ES-I3 (cell line): ENCODE results near the gene ANXA6.

Experiments
- H3K36me3 ChIP-seq: 2 replicates; pipeline ENCODE4 v1.6.1; 2013; ENCODE audit warnings: mild to moderate bottlenecking, low read length, control low read depth, moderate library complexity; ENCODE audit not compliant: insufficient read depth
- H3K4me1 ChIP-seq: 2 replicates; pipeline ENCODE4 v1.6.1; 2013; ENCODE audit warnings: mild to moderate bottlenecking, control low read depth, low read length; ENCODE audit not compliant: insufficient read depth
- H3K9ac ChIP-seq: 2 replicates; pipeline ENCODE4 v1.6.1; 2013; ENCODE audit warnings: low read depth, mild to moderate bottlenecking, low read length, moderate library complexity
- H3K9me3 ChIP-seq: 2 replicates; pipeline ENCODE4 v1.6.1; 2013; ENCODE audit warnings: mild to moderate bottlenecking, low read length, moderate library complexity; ENCODE audit not compliant: control insufficient read depth, insufficient read depth

ANXA6 gene

GRCh38 chr5:151171529-151171928 lies 13.9 kb upstream of the ANXA6 start:
- no peaks in the 10 kb centered on the region for H3K9me3 ChIP-seq
- no peak overlapping the region for H3K9ac ChIP-seq
- H3K36me3 ChIP-seq = no peaks in the 10 kb centered on the region
- no peaks in the 10 kb centered on the region; the same call in 1 of the 2 replicates for H3K4me1 ChIP-seq

GRCh38 chr5:151168602-151169344 lies 11.2 kb upstream of the ANXA6 start:
- Histone ChIP-seq H3K9ac (no peak overlapping the region), H3K36me3 (no peaks in the 10 kb centered on the region), H3K9me3 (no peaks in the 10 kb centered on the region), H3K4me1 (no peaks in the 10 kb centered on the region; the same call in 1 of the 2 replicates)

- H3K4me1 ChIP-seq = no peaks in the 10 kb centered on the region; the same call in 1 of the 2 replicates
- no peaks in the 10 kb centered on the region for H3K9me3 ChIP-seq
- H3K9ac ChIP-seq = no peak overlapping the region
- no peaks in the 10 kb centered on the region for H3K36me3 ChIP-seq
Observed at GRCh38 chr5:151167022-151167421, 9.4 kb upstream of the ANXA6 start.

- Histone ChIP-seq H3K36me3 (no peaks in the 10 kb centered on the region), H3K9me3 (no peaks in the 10 kb centered on the region), H3K9ac (no peak overlapping the region), H3K4me1 (no peaks in the 10 kb centered on the region; the same call in 1 of the 2 replicates)
Observed at GRCh38 chr5:151164687-151165392, 7.3 kb upstream of the ANXA6 start.

- Histone ChIP-seq H3K4me1 (peaks cover 5% of the 10 kb centered on the region; the same call in 1 of the 2 replicates), H3K36me3 (no peaks in the 10 kb centered on the region), H3K9ac (no peak overlapping the region), H3K9me3 (no peaks in the 10 kb centered on the region)
Observed at GRCh38 chr5:151162776-151163175, 5.2 kb upstream of the ANXA6 start.

GRCh38 chr5:151159649-151160373 lies 2.2 kb upstream of the ANXA6 start:
- Histone ChIP-seq H3K36me3 (no peaks in the 10 kb centered on the region), H3K9ac (no peak overlapping the region), H3K4me1 (peaks cover 18% of the 10 kb centered on the region; the same call in 1 of the 2 replicates), H3K9me3 (no peaks in the 10 kb centered on the region)

- Histone ChIP-seq H3K9me3 (no peaks in the 10 kb centered on the region), H3K4me1 (peaks cover 18% of the 10 kb centered on the region; the same call in 1 of the 2 replicates), H3K36me3 (no peaks in the 10 kb centered on the region), H3K9ac (peak overlapping the region; percentile 88)
Observed at GRCh38 chr5:151158287-151158661, 695 bp upstream of the ANXA6 start.

GRCh38 chr5:151156507-151157420 lies 815 bp downstream of the ANXA6 start:
- peak overlapping the region; percentile 88 for H3K9ac ChIP-seq
- peaks cover 18% of the 10 kb centered on the region; the same call in 1 of the 2 replicates for H3K4me1 ChIP-seq
- no peaks in the 10 kb centered on the region for H3K9me3 ChIP-seq
- H3K36me3 ChIP-seq = no peaks in the 10 kb centered on the region

GRCh38 chr5:151155775-151156506 lies 1.6 kb downstream of the ANXA6 start:
- H3K36me3 ChIP-seq = no peaks in the 10 kb centered on the region
- H3K9ac ChIP-seq = peak overlapping the region; percentile 88; the same call in 1 of the 2 replicates
- peaks cover 23% of the 10 kb centered on the region; the same call in 1 of the 2 replicates for H3K4me1 ChIP-seq
- no peaks in the 10 kb centered on the region for H3K9me3 ChIP-seq

- H3K4me1 ChIP-seq = peaks cover 29% of the 10 kb centered on the region; the same call in 1 of the 2 replicates
- H3K36me3 ChIP-seq = no peaks in the 10 kb centered on the region
- H3K9ac ChIP-seq = no peak overlapping the region
- H3K9me3 ChIP-seq = no peaks in the 10 kb centered on the region
Observed at GRCh38 chr5:151154931-151155774, 2.4 kb downstream of the ANXA6 start.

- Histone ChIP-seq H3K36me3 (no peaks in the 10 kb centered on the region), H3K4me1 (peaks cover 29% of the 10 kb centered on the region; the same call in 1 of the 2 replicates), H3K9ac (no peak overlapping the region)
Observed at GRCh38 chr5:151153766-151154272, 3.8 kb downstream of the ANXA6 start.

GRCh38 chr5:151153300-151153699 lies 4.3 kb downstream of the ANXA6 start:
- H3K9ac ChIP-seq = no peak overlapping the region
- H3K36me3 ChIP-seq = no peaks in the 10 kb centered on the region
- H3K4me1 ChIP-seq = peaks cover 29% of the 10 kb centered on the region; the same call in 1 of the 2 replicates
- H3K9me3 ChIP-seq = no peaks in the 10 kb centered on the region

More at GRCh38 chr5:151153766-151154272, 3.8 kb downstream of the ANXA6 start:
- H3K9me3 ChIP-seq = no peaks in the 10 kb centered on the region
